HepG2 (cell line): Measurements from ENCODE around the gene VPS4A.

Source experiments
- ATF7 ChIP-seq, 2 experiments: fragments of 450-650 bp in 1 of 2; sonication (generic) in 1 of 2; formaldehyde crosslinking in 1 of 2; IDR thresholded peaks; 2 replicates each; pipeline versions ENCODE4 v1.4.0 to v1.6.1; 2016 to 2020; ENCODE audit warnings: antibody characterized with exemption in 1 of 2, mild to moderate bottlenecking in 1 of 2, missing genetic modification reagents in 1 of 2
- CBX5 ChIP-seq: sonication (generic); formaldehyde crosslinking; IDR thresholded peaks from 2 replicates; pipeline ENCODE4 v1.4.0; 2020; ENCODE audit warnings: missing genetic modification reagents, borderline replicate concordance
- EP300 ChIP-seq, 3 experiments: sonication (generic) in 1 of 3; formaldehyde crosslinking in 1 of 3; IDR thresholded peaks; 2 replicates each; pipeline versions ENCODE4 v1.5.1 to v1.6.1; 2011 to 2020; ENCODE audit warnings: low read depth in 2 of 3, low read length in 2 of 3, borderline replicate concordance in 1 of 3, improper control_type of control experiment in 1 of 3, mild to moderate bottlenecking in 1 of 3, missing genetic modification reagents in 1 of 3, moderate library complexity in 1 of 3
- EZH2 ChIP-seq: conservative IDR thresholded peaks from 2 replicates; pipeline ENCODE4 v1.6.1; 2012; ENCODE audit warnings: mild to moderate bottlenecking, low read depth, low read length, moderate library complexity
- GABPA ChIP-seq, 2 experiments: IDR thresholded peaks; 2 replicates each; pipeline ENCODE4 v1.6.1; 2011 to 2016; ENCODE audit warnings: low read depth in 2 of 2, low read length in 1 of 2, missing biosample characterization in 1 of 2, missing genetic modification characterization in 1 of 2
- HDAC6 ChIP-seq: fragments of 200-600 bp; sonication (generic); IDR thresholded peaks from 2 replicates; pipeline ENCODE4 v1.7.0; 2017; ENCODE audit warnings: mild to moderate bottlenecking, antibody characterized with exemption, low read length, low read depth
- MTA1 ChIP-seq: sonication (generic); formaldehyde crosslinking; IDR thresholded peaks from 2 replicates; pipeline ENCODE4 v1.4.0; 2020; ENCODE audit warnings: missing genetic modification reagents, mild to moderate bottlenecking, borderline replicate concordance
- MZF1 ChIP-seq: sonication (generic); formaldehyde crosslinking; IDR thresholded peaks from 2 replicates; pipeline ENCODE4 v1.8.1; 2023; ENCODE audit warnings: mild to moderate bottlenecking, missing genetic modification reagents, borderline replicate concordance
- SOX6 ChIP-seq, 2 experiments: fragments of 450-650 bp in 1 of 2; sonication (generic) in 1 of 2; formaldehyde crosslinking in 1 of 2; IDR thresholded peaks; 2 replicates each; pipeline versions ENCODE4 v1.4.0 to v1.6.1; 2017 to 2020; ENCODE audit warnings: antibody characterized with exemption in 1 of 2, mild to moderate bottlenecking in 1 of 2, missing genetic modification reagents in 1 of 2
- TBX3 ChIP-seq: fragments of 450-650 bp; IDR thresholded peaks from 2 replicates; pipeline ENCODE4 v1.6.1; 2017; ENCODE audit warnings: antibody characterized with exemption, mild to moderate bottlenecking, inconsistent platforms, borderline replicate concordance
- ZNF33A ChIP-seq: sonication (generic); formaldehyde crosslinking; IDR thresholded peaks from 2 replicates; pipeline ENCODE4 v1.5.1; 2020; ENCODE audit warnings: missing genetic modification reagents, mild to moderate bottlenecking, moderate library complexity, borderline replicate concordance
- ZNF780A ChIP-seq: sonication (generic); formaldehyde crosslinking; IDR thresholded peaks from 2 replicates; pipeline ENCODE4 v1.8.0; 2022; ENCODE audit warnings: mild to moderate bottlenecking, missing genetic modification reagents, moderate library complexity
- TF ChIP-seq, protein P1 (sequence below): sonication (generic); formaldehyde crosslinking; IDR thresholded peaks from 2 replicates; pipeline ENCODE4 v1.4.0; 2020; ENCODE audit warnings: missing genetic modification reagents

DNA sequence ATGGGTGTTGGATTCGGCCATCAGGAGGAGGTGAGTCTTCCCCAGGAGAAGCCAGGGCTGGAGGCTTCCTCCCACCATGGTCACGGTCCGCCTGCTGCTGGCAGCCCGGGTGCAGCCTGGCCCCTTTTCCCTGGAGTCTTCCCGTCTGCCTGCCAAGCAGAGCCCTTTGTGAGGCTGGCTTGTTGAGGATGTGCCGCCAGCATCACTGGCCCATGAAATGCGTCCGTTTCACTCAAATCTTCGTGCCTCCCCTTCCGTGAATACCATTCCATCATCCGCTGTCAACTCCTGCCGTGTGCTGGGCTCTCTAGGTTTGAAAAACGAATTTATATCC is 9.6 kb downstream of the VPS4A start:
- no peak for TF ChIP-seq MTA1 (CRISPR knock-in tag)
- TF ChIP-seq GABPA (IDR thresholded peaks at IDR 0.05; ENCODE audit: low read depth, low read length), result no peak
- no peak for TF ChIP-seq GABPA (CRISPR knock-in tag; IDR thresholded peaks at IDR 0.05; ENCODE audit: low read depth)
- no peak for TF ChIP-seq EP300 (IDR thresholded peaks at IDR 0.05; ENCODE audit: low read depth in 2 of 2, low read length in 2 of 2)
- no peak for TF ChIP-seq EP300 (CRISPR knock-in tag; IDR thresholded peaks at IDR 0.05; ENCODE audit: borderline replicate concordance)
- TF ChIP-seq MZF1, result no peak
- TF ChIP-seq ZNF33A (CRISPR knock-in tag), result no peak
- TF ChIP-seq, protein P1, sequence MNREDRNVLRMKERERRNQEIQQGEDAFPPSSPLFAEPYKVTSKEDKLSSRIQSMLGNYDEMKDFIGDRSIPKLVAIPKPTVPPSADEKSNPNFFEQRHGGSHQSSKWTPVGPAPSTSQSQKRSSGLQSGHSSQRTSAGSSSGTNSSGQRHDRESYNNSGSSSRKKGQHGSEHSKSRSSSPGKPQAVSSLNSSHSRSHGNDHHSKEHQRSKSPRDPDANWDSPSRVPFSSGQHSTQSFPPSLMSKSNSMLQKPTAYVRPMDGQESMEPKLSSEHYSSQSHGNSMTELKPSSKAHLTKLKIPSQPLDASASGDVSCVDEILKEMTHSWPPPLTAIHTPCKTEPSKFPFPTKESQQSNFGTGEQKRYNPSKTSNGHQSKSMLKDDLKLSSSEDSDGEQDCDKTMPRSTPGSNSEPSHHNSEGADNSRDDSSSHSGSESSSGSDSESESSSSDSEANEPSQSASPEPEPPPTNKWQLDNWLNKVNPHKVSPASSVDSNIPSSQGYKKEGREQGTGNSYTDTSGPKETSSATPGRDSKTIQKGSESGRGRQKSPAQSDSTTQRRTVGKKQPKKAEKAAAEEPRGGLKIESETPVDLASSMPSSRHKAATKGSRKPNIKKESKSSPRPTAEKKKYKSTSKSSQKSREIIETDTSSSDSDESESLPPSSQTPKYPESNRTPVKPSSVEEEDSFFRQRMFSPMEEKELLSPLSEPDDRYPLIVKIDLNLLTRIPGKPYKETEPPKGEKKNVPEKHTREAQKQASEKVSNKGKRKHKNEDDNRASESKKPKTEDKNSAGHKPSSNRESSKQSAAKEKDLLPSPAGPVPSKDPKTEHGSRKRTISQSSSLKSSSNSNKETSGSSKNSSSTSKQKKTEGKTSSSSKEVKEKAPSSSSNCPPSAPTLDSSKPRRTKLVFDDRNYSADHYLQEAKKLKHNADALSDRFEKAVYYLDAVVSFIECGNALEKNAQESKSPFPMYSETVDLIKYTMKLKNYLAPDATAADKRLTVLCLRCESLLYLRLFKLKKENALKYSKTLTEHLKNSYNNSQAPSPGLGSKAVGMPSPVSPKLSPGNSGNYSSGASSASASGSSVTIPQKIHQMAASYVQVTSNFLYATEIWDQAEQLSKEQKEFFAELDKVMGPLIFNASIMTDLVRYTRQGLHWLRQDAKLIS, result no peak
- TF ChIP-seq CBX5 (CRISPR knock-in tag), result no peak
- TF ChIP-seq ZNF780A, result no peak
- no peak for TF ChIP-seq ATF7 (IDR thresholded peaks at IDR 0.05)
- no peak for TF ChIP-seq ATF7 (CRISPR knock-in tag; IDR thresholded peaks at IDR 0.05)
- TF ChIP-seq EZH2, result no peak
- TF ChIP-seq TBX3, result no peak
- no peak for TF ChIP-seq HDAC6
- no peak for TF ChIP-seq SOX6 (IDR thresholded peaks at IDR 0.05)
- TF ChIP-seq SOX6 (CRISPR knock-in tag; IDR thresholded peaks at IDR 0.05), result no peak
